ENCODE measurements around the gene ZNF106. TPM values are rescaled to one million over a fixed set of nuclear protein-coding genes. Genes with fewer than 3 reads are reported as not detected.
A peak's percentile ranks its signal among the peaks of the same experiment; 100 is the strongest.

ZNF106 gene
- total and polyA plus RNA-seq, 2 experiments from 2014 or later, result 35.7 to 43.8 TPM

- Histone ChIP-seq H3F3A (ENCODE audit: insufficient read depth) (0 out of 2 replicates have a peak, but pooled peaks cover 6% of the 10 kb centered on the region), H3K27ac (no peak overlapping the region), H3K4me3 (no peak overlapping the region), H3K79me2 (ENCODE audit: insufficient read depth) (no peaks in the 10 kb centered on the region), H3K9ac (no peak overlapping the region), H3K4me1 (ENCODE audit: insufficient read depth) (peaks cover 7% of the 10 kb centered on the region; the same call in 1 of the 2 replicates), H2AFZ (no peak overlapping the region), H3K36me3 (ENCODE audit: low read depth) (no peaks in the 10 kb centered on the region), H3K9me2 (ENCODE audit: insufficient read depth) (no peaks in the 10 kb centered on the region), H3K9me3 (ENCODE audit: low read depth) (no peaks in the 10 kb centered on the region), H4K20me1 (ENCODE audit: insufficient read depth) (no peaks in the 10 kb centered on the region), H3K27me3 (replicated peaks; ENCODE audit: insufficient read depth) (no peaks in the 10 kb centered on the region), H3K4me2 (ENCODE audit: unreplicated experiment) (no peak overlapping the region)
- no peak for TF ChIP-seq EZH2phosphoT487 (IDR thresholded peaks at IDR 0.05; ENCODE audit: insufficient read depth, low read depth)
- TF ChIP-seq EZH2 (IDR thresholded peaks at IDR 0.05; ENCODE audit: insufficient read depth, poor library complexity, severe bottlenecking), result no peak
- WGBS, 2 experiments (ENCODE audit: low coverage in 1 of 2, low lambda C conversion rate in 2 of 2, missing lambda C conversion rate in 2 of 2), result 68 to 70% methylated on average over 1 of the region's 1 CpG
- in situ Hi-C loops (cut with MboI), result no loop called here
- DNase-seq, result no peak
Observed at GRCh38 chr15:42373274-42373673, 117.7 kb downstream of the ZNF106 start.

GRCh38 chr15:42371096-42371495, 119.8 kb downstream of the ZNF106 start:
- Histone ChIP-seq H3K36me3 (ENCODE audit: low read depth) (no peaks in the 10 kb centered on the region), H3K27me3 (replicated peaks; ENCODE audit: insufficient read depth) (no peaks in the 10 kb centered on the region), H3K9me2 (ENCODE audit: insufficient read depth) (no peaks in the 10 kb centered on the region), H3K27ac (no peak overlapping the region), H3K9me3 (ENCODE audit: low read depth) (no peaks in the 10 kb centered on the region), H4K20me1 (ENCODE audit: insufficient read depth) (no peaks in the 10 kb centered on the region), H3K4me1 (ENCODE audit: insufficient read depth) (peaks cover 7% of the 10 kb centered on the region; the same call in 1 of the 2 replicates), H3K4me3 (no peak overlapping the region), H3F3A (ENCODE audit: insufficient read depth) (peaks cover 11% of the 10 kb centered on the region; the same call in 1 of the 2 replicates), H2AFZ (no peak overlapping the region), H3K9ac (no peak overlapping the region), H3K79me2 (ENCODE audit: insufficient read depth) (no peaks in the 10 kb centered on the region), H3K4me2 (ENCODE audit: unreplicated experiment) (no peak overlapping the region)
- in situ Hi-C loops (cut with MboI), result no loop called here
- TF ChIP-seq EZH2 (IDR thresholded peaks at IDR 0.05; ENCODE audit: insufficient read depth, poor library complexity, severe bottlenecking) (no peak), EZH2phosphoT487 (IDR thresholded peaks at IDR 0.05; ENCODE audit: insufficient read depth, low read depth) (no peak)
- peak; percentile 57 for DNase-seq
- whole genome bisulfite sequencing, 2 experiments (ENCODE audit: low coverage in 1 of 2, low lambda C conversion rate in 2 of 2, missing lambda C conversion rate in 2 of 2), result 12 to 13% methylated on average over 2 of the region's 2 CpGs

- H3K36me3 ChIP-seq (ENCODE audit: low read depth), result no peaks in the 10 kb centered on the region
- H3K79me2 ChIP-seq (ENCODE audit: insufficient read depth), result no peaks in the 10 kb centered on the region
- H3K27me3 ChIP-seq (replicated peaks; ENCODE audit: insufficient read depth), result no peaks in the 10 kb centered on the region
- no peak overlapping the region for H2AFZ ChIP-seq
- peaks cover 11% of the 10 kb centered on the region; the same call in 1 of the 2 replicates for H3F3A ChIP-seq (ENCODE audit: insufficient read depth)
- no peaks in the 10 kb centered on the region for H4K20me1 ChIP-seq (ENCODE audit: insufficient read depth)
- WGBS, 2 experiments (ENCODE audit: low coverage in 1 of 2, low lambda C conversion rate in 2 of 2, missing lambda C conversion rate in 2 of 2), result 66 to 69% methylated on average over 3 of the region's 3 CpGs
- no peak overlapping the region for H3K9ac ChIP-seq
- H3K4me2 ChIP-seq (ENCODE audit: unreplicated experiment), result no peak overlapping the region
- no peaks in the 10 kb centered on the region for H3K9me3 ChIP-seq (ENCODE audit: low read depth)
- no peak overlapping the region for H3K4me3 ChIP-seq
- DNase-seq, result peak; percentile 34
- H3K9me2 ChIP-seq (ENCODE audit: insufficient read depth), result no peaks in the 10 kb centered on the region
- no peak for TF ChIP-seq EZH2 (IDR thresholded peaks at IDR 0.05; ENCODE audit: insufficient read depth, poor library complexity, severe bottlenecking)
- no peak for TF ChIP-seq EZH2phosphoT487 (IDR thresholded peaks at IDR 0.05; ENCODE audit: insufficient read depth, low read depth)
- peaks cover 7% of the 10 kb centered on the region; the same call in 1 of the 2 replicates for H3K4me1 ChIP-seq (ENCODE audit: insufficient read depth)
- in situ Hi-C loops (cut with MboI), result no loop called here
- H3K27ac ChIP-seq, result no peak overlapping the region
Observed at GRCh38 chr15:42368096-42368495, 122.8 kb downstream of the ZNF106 start.

- Histone ChIP-seq H3K4me3 (no peak overlapping the region), H3K27me3 (replicated peaks; ENCODE audit: insufficient read depth) (no peaks in the 10 kb centered on the region), H3K4me1 (ENCODE audit: insufficient read depth) (peaks cover 7% of the 10 kb centered on the region; the same call in 1 of the 2 replicates), H3K4me2 (ENCODE audit: unreplicated experiment) (no peak overlapping the region), H2AFZ (no peak overlapping the region), H3F3A (ENCODE audit: insufficient read depth) (peaks cover 11% of the 10 kb centered on the region; the same call in 1 of the 2 replicates), H3K27ac (no peak overlapping the region), H3K9me2 (ENCODE audit: insufficient read depth) (no peaks in the 10 kb centered on the region), H3K9ac (no peak overlapping the region), H3K9me3 (ENCODE audit: low read depth) (no peaks in the 10 kb centered on the region), H3K36me3 (ENCODE audit: low read depth) (no peaks in the 10 kb centered on the region), H3K79me2 (ENCODE audit: insufficient read depth) (no peaks in the 10 kb centered on the region), H4K20me1 (ENCODE audit: insufficient read depth) (no peaks in the 10 kb centered on the region)
- no peak for TF ChIP-seq EZH2 (IDR thresholded peaks at IDR 0.05; ENCODE audit: insufficient read depth, poor library complexity, severe bottlenecking)
- no peak for TF ChIP-seq EZH2phosphoT487 (IDR thresholded peaks at IDR 0.05; ENCODE audit: insufficient read depth, low read depth)
- DNase-seq, result peak; percentile 9
- in situ Hi-C loops (cut with MboI), result no loop called here
- WGBS, 2 experiments (ENCODE audit: low coverage in 1 of 2, low lambda C conversion rate in 2 of 2, missing lambda C conversion rate in 2 of 2), result 87 to 92% methylated on average over 5 of the region's 5 CpGs
Observed at GRCh38 chr15:42367041-42367440, 123.9 kb downstream of the ZNF106 start.

All from GM23248 (cell line).